ENCODE data around the gene BPIFA1.

- TF ChIP-seq FOXM1 (IDR thresholded peaks at IDR 0.05; ENCODE audit: borderline replicate concordance), result no peak
- no peak for TF ChIP-seq ZNF384 (IDR thresholded peaks at IDR 0.05)
- no peak for TF ChIP-seq SUZ12 (IDR thresholded peaks at IDR 0.05)
- no peak for TF ChIP-seq HDGF (IDR thresholded peaks at IDR 0.05; ENCODE audit: borderline replicate concordance)
- TF ChIP-seq PKNOX1 (IDR thresholded peaks at IDR 0.05), result no peak
- TF ChIP-seq NFRKB (IDR thresholded peaks at IDR 0.05), result no peak
- TF ChIP-seq CTBP1 (IDR thresholded peaks at IDR 0.05; ENCODE audit: borderline replicate concordance), result no peak
Measured at GRCh38 chr20:33291416-33291815, 55.6 kb downstream of the BPIFA1 start.

Data from HEK293T (cell line).